ENCODE results near the gene TSR3.

TSR3 gene

DNA sequence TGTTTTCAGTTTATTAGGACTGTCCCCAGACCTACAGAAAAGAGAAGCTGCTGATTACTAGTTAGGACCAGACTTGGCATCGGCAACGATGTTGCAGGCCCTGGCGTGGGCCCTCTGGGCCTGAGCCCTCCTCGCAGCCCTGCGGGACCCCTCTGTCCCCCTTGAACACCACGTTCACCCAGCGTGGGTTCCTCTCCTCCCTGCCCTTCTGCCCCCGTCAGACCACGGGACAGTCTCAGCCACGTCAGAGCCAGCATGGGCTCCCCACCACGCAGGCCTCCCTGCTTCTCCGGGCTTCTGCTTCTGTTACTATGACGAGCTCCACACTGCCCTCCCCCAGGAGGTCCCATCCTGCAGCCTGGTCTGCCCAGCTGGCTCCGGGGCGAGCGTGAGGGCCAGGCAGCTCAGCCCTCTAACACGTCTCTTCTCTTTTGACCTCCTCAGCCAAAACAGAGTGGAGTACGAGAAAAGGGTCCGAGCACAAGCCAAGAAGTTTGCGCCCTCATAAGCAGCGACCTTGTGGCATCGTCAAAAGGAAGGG lies 27.3 kb downstream of the TSR3 start:
- no peak for DNase-seq (ENCODE audit: low read depth in 2 of 2)

DNA sequence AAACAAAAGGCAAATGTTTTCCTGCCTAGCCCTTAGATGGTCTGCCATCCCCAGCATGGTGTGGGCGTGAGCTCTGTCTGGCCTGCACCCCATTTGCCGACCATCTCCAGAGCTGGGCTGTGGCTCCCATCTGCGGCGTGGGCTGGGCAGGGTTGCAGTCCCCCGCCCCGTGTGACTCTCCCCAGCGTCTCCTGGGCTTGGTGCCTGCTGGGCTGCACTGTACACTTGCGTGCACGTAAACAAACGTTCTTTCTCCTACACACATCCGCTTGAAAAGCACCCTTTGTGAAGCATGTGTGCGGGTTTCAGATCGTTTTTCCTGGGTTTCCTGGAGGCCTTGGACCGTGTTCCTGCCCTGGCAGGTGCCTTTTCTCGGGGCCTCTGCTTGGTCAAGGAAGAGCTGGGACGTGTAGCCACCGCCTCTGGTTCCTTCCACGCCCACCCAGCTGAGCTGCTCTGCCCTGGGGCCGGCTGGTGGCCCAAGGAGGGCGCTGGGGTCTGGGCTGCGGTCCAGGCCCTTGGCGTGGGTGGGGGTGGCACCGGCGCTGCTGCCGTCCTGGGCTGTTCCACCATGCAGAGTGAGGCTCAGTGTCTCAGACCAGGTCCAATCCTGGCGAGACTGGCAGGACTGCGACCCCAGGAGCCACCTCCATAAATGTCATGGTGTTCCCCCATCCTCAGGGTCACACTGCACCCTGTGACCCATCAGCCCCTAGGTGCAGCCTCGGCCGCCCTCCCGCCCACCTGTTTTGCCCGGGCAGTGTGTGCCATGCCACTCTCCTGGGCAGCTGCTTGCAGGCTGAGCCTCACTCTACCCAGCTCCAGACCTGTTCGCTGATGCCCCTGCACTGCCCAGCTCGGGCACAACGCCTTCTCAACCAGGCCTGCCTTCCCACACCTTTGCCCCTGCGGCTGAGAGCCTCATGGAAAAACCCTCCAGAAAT lies 28.1 kb downstream of the TSR3 start:
- no peak for DNase-seq (ENCODE audit: low read depth in 2 of 2)

DNA sequence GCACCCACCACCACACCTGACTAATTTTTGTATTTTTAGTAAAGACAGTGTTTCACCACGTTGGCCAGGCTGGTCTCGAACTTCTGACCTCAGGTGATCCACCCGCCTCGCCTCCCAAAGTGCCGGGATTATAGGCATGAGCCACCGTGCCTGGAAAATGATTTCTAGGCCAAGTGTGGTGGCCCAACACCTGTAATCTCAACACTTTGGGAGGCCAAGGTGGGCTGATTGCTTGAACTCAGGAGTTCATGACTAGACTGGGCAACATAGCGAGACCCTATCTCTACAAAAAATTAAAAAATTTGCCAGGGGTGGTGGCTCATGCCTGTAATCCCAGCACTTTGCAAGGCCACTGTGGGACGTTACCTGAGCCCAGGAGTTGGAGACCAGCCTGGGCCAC lies 29.3 kb downstream of the TSR3 start:
- DNase-seq (ENCODE audit: low read depth in 2 of 2), result no peak

DNA sequence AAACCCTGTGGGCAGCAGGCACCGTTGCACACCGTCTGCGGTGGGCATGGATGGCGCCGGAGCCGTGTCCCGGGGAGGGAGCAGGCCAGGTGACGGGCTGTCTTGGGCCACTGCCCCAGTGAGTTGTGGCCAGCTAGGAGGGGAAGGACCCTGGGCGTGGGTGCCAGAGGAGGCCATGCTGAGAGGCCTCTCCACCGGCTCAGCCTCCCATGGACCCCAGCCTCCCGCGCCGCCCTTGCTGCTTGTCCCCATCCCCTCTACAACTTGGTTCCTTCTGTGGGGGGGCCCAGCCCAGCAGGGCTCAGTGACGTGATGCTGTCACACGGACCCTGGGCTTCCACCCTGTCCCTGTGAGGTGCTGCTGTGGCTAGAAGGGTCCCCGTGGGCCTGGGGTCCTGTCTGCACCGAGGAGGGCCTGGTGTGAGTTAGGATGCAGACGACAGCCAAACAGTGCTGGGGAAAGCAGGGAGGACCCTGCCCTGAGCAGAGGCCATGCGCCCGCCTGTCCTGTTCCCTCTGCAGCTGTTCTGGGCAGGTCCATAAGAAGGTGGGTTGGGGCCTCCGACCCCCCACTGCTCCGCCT lies 30.9 kb downstream of the TSR3 start:
- DNase-seq (ENCODE audit: low read depth in 2 of 2), result no peak

DNA sequence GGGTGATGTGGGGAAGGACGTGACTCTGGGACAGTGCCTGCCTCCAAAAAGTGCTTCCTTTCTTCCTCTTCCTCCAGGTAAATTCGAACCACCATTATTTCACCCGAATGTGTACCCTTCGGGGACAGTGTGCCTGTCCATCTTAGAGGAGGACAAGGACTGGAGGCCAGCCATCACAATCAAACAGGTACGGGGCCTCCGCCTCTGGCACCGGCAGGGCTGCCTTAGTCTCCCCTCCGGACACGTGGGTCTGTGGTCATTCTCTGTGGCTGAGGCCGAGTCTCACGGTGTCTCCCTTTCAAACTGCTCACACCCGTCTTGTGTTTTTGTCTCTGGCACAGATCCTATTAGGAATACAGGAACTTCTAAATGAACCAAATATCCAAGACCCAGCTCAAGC lies 31.6 kb downstream of the TSR3 start:
- no peak for DNase-seq (ENCODE audit: low read depth in 2 of 2)

DNA sequence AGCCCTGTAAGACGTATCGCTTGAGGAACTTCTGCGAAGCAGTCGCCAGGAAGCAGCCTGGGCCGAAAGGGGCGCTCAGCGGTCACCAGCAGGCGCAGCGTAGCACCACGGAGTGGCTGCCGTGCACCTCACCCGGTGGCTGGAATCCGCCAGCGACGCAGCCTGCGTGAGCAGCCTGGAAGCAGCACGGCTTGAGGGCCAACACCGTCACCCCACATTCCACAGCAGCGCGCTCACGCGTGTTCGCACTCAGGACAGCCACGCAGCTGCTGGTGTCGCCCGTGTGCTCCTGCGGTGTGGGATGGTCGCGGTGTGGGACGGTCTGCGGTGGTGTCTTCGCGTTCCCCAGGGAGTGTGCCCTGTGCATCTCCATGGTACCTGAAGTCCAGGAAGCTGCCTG lies 32.6 kb downstream of the TSR3 start:
- no peak for DNase-seq (ENCODE audit: low read depth in 2 of 2)

DNA sequence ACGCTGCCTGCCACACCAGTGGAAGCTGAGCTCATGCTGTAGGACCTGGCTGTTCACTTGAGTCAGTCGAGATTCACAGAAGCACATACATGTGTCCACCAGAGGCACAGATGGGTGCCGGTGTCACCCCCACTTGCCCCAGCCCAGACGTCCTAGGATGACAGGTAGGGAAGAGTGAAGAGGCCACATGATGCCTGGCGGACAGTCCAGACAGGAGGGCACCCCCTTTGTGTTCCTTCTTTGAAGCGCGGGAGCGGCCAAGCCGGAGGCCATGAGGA lies 33.5 kb downstream of the TSR3 start:
- no peak for DNase-seq (ENCODE audit: low read depth in 2 of 2)

DNA sequence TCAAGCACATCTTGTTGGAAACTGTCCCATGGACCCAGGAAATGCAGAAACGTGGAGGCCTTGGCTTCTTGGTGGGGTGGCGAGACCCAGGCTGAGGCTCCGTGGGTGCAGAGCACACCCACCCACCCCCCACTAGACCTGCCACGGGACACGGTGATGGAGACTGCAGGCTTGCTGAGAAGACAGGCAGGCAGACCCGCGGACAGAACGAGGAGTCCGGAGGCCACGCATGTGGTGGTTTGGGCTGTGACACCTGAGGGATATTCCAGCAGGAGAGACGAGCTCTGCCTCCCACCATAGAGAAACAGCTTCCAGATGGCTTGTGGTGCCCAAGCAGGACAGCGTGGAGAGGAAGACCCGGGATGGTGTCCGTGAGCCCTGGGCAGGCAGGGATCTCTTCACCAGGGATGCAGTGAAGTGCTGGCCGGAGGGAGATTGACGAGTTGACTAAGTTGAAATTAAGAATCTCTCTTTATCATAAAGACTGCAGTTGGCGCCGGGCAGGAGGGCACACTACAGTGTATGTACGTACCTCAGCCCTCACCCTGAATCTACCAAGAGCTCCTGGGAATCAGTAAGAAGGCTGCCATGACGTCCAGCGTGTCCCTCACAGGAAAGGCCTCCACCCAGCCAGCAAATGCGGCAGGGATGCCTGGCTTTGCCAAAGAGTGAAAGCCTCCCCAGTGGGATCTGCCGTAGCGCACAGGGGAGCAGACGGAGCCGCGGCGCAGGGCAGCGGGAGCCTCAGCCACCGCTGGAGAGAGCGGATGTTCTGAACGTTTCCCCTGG lies 34.0 kb downstream of the TSR3 start:
- DNase-seq (ENCODE audit: low read depth in 2 of 2), result no peak

DNA sequence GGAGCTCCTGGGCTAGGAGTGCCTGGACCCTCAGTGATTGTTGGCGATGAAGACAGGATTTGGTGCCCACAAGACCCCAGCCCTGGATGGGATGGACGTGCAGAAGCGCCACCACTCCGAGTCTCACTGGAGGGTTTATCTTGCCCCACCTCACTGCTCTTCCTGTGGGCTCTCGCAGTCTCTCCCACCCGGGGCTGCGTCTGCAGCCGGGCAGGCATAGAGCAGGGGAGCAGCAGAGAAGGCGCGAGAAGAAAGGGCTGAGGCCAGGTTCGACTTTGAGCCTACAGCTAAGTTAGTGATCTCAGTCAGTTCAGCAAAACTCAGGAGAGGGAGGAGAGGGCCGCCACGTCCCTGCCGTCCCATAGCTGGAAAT lies 35.7 kb downstream of the TSR3 start:
- no peak for DNase-seq (ENCODE audit: low read depth in 2 of 2)

DNA sequence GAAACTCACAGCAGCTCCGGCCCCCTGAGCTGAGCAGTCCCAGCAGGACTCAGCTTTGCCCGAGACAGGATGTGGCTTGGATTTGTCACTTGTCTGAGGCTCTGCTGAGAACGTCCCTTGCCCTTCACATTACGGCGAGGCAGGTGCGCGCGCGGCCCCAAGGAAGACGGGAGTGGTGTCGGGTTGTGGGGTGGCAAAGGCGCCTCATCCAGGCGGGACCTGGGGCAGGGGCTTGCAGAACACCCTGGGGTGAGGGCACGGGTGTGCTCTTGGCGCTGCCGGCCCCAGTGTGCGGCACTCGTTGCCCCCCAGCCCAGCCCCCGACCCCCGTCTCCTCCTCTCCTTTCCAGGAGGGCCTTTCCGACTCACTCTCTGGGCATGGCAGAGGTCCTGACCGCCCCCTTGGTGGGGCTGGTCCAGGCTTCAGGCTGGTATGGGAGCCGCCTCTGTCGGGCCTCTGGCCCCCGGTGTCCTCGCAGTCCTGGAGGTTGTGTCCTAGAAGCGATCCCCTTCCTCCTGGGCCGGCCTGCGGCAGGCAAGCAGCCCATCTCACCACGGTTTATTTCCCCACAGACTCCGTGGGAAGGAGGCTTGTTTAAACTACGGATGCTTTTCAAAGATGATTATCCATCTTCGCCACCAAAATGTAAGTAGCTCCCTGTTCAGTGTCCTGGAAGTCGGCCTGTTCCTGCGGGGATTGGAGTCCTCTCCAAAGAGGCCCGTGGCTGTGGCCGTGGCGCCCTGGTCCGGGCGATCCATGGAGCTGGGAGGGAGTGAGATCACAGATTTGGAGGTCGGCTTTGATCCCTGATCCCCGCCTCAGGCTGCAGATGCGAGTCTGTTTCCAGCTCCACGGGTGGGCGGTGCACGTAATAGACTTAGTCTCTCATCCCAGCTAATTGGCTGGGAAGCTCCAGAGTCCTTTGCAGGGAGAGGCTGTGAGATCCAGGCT lies 36.3 kb downstream of the TSR3 start:
- no peak for DNase-seq (ENCODE audit: low read depth in 2 of 2)

DNA sequence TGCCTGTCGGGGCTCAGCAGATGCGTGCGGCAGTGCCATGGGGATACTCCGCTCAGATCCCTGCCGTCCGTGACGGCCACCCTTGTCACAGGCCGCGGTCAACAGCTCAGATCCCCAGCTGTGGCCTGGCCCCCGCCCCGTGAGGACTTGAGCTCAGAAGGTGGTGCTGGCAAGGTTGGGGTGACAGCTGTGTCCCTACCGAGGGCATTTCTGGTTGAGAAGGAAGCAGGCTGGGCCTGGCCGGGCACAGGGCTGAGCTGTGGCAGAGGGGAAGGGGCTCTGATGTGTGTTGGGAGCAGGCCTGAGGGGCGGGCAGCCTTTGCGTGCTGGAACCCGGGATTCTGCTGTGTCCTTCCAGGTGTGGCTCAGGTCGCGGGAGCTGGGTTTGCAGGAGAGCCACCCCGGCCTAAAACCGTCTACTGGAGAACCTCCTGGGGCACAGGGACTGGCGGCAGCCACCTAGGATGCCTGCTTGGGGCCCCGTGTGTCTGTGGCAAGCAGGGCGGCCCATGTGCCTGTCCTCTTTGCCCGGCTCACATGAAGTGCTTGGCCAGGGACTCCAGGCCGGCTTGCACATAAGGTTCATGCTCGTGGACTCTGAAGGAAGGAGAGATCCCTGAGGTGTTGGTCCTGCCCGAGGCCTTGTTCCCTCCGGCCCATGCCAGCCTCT lies 37.1 kb downstream of the TSR3 start:
- no peak for DNase-seq (ENCODE audit: low read depth in 2 of 2)

DNA sequence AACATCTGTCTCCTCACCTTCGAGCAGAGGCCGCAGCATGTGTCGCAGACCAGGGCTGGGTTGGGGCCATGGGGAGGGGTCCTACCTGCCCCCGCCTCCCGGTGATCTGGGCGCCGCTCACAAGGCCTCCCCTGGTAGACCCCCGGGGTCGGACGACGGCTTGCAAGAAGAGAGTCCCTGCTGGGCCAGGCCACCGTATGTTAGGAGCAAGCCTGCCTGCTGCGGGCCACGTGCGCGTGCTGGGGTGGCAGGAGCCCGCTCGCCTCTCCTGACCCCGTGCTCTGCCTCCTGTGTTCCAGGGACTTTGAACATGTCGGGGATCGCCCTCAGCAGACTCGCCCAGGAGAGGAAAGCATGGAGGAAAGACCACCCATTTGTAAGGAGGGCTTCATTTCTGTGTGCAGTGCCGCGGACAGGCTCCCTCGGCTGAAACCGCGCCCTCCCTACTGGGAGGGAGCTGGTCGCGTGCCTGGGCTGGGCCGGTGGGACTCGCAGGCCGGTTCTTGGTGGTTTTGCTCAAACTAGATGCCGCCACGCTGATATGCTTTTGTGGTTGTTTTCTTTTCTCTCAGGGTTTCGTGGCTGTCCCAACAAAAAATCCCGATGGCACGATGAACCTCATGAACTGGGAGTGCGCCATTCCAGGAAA lies 37.8 kb downstream of the TSR3 start:
- DNase-seq (ENCODE audit: low read depth in 2 of 2), result no peak

DNA sequence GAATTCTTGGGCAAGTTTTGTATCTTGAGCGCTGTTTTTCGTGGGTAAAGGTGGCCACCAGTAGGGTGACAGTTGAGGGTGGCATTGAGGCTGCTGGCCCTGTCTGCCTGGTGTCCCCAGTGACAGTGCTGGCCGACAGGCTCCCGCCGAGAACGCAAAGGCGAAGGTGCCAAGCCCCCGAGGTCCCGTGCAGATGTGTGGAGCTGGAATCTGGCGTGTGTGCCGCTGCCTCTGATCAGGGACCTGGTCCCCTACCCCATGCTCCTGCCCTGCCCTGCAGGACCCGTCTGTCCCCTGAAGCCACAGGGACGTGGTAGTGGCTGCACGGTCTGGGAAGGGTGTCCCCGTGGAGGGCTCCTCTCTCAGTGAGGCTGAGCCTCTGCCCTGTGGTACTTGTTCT lies 38.8 kb downstream of the TSR3 start:
- no peak for DNase-seq (ENCODE audit: low read depth in 2 of 2)

DNA sequence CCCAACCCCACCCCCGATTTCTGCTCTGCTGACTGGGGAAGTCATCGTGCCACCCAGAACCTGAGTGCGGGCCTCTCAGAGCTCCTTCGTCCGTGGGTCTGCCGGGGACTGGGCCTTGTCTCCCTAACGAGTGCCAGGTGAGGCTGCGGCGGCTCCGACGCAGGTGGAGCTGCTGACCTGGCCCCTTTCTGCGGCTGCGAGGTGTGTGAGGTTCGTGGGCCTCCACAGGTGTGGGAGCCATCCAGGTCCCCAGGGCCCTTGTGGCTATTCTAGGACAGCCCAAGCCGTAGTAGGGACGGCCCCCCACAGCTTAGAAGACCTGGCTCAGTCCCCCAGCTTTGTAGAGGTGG lies 39.2 kb downstream of the TSR3 start:
- no peak for DNase-seq (ENCODE audit: low read depth in 2 of 2)

DNA sequence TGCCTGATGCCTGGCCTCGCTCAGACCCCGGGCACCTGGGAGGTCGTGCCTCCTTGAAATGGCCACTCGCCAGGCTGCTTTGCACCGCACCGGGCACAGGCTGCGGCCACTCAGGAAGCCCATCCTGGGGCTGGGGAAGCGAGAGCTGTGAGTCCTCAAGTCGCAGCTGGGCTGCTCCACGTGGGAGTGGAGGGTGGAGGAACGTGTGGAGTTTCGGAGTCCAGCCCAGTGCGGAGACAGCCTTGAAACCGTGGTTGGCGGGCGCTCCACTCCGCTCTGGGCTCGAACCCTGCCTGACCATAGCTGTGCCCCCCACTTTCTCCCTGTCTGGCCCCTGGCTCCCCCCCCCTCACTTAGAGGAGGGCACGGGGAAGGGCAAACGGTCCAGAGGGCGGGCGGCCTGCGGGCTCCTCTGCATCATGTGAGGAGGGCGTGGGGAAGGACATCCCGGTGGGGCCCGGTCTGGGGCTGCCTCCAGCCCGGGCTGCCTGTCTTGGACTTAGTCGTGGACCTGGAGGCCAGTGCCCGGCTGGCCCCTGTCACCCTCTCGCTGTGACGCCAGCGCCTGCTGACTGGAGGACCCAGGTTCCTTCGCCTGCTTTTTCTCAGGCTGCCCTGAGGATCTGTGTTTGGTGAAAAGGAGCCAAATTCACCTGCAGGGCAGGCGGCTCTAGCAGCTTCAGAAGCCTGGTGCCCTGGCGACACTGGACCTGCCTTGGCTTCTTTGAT lies 39.8 kb downstream of the TSR3 start:
- DNase-seq (ENCODE audit: low read depth in 2 of 2), result no peak

DNA sequence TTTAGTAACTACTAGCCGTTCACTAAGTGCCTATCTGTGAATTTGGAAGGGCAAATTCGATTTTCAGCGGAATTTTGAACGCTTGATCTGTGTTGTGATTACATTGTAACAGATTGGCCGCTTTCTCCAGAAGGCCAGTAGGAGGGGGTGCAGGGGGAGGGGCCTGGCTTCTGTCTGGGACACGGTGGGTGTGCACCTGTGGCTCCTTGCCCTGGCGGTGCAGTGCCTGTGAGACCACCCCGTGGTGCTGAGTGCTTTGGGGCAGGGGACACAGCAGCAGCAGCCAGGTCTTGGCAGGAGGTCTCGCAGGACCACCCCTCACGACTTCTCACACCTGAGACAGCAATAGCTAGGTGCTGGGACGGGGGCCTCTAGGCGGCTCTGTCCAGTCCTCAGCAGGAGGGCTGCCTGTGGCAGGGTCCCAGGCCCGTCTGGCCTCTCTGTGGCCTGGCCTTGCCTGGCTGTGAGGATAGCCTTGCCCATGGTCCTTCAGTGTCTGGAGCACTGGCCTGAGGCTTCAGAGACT lies 40.4 kb downstream of the TSR3 start:
- no peak for DNase-seq (ENCODE audit: low read depth in 2 of 2)

DNA sequence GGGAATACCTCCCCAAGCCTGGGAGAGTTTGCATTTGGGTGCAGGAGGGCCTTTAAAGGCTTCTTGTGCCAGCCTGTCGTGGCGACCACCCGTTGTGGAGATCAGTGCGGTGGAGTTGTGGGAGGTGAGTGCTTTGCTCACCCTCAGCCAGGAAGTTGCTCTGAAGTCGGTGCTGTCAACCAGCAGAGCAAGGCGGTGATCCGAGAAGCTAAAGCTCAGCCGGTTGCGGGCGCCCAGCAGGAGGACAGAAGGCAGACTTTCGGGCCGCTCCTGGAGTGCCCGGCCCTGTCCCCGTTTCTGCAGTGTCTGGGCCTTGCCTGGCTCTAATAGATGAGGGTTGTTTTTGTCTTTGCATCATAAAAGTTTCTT lies 40.9 kb downstream of the TSR3 start:
- DNase-seq (ENCODE audit: low read depth in 2 of 2), result no peak

DNA sequence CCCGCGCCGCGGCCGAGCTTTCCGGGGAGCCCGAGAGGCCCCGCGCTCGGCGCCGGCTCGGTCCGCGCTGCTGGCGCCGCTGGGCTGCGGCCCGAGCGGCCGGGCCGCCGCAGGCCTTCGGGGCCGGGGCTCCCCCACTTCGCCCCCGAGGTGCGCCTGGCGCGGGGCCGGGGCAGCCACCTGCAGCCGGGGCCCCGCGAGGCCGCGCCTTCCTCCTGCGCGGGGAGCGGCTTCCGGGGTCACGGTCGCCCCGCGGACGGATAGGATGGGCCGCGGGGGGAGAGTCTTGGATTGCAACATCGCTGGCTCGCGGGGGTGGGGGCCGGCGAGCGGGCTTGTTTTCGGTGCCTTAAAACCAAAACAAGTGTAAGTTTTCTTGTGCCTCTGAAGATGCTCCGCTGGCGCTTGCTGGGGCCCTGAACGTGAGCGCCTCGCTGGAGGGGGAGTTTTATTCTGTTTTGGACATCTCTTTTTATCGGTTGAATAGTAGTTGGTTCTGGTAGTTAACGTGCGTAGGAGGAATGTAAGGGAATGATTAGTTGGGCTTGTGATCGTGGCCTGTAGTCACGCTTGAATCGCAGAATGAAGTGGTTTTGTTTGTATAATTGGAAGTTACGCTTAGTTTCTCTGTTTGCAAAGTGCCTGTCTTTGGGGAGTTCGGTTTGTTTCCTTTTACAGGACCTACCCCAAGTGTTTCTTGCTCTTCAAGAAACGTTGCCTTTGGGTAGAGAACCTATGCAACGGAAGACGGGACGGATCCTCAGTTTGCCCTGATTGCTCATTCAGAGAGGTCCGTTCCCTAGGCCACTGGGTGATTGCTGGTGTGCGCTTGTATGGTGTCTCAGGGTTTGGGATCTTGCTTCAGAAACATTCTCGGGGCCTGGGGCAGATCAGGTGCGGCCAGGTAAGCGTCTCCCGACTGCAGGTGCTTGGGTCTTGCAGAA lies 41.5 kb downstream of the TSR3 start:
- DNase-seq (ENCODE audit: low read depth in 2 of 2), result peak in 1 of 2 donors; percentile 45
